IMR-90 (cell line): ENCODE results near the gene SLC25A17. TPM values are rescaled to one million over a fixed set of nuclear protein-coding genes. Genes with fewer than 3 reads are reported as not detected.

ENCODE experiments used
- ATAC-seq: fragments of 200-7000 bp; cut with Tn5 transposase; 2 replicates; pipeline ENCODE4 v1.9.1; 2020; ENCODE audit warnings: low read depth, mild to moderate bottlenecking, moderate library complexity
- BruUV-seq: library from RNA; stranded (reverse); fragments of 400-500 nt; replicated peaks from 2 replicates; lab custom pipeline; 2021; lab: Mats Ljungman, UMichigan
- CTCF ChIA-PET: fragments of 300-600 bp; formaldehyde crosslinking; extraction: SDS; loops from one replicate; lab custom pipeline; 2021; ENCODE audit warnings: antibody characterized with exemption; lab: Yijun Ruan, JAX
- POLR2A ChIA-PET: fragments of 300-600 bp; sonication (Branson Sonifier 250); formaldehyde crosslinking; loops from one replicate; lab custom pipeline; 2022; ENCODE audit warnings: antibody characterized with exemption; ENCODE audit not compliant: unreplicated experiment; lab: Charles Lee
- DNase-seq: peaks from one replicate; pipeline ENCODE4 v3.0.0; 2013
- H2AFZ ChIP-seq: replicated peaks from 2 replicates; pipeline ENCODE3; 2013; ENCODE audit warnings: low read length, mild to moderate bottlenecking; ENCODE audit not compliant: poor library complexity
- H2AK5ac ChIP-seq: 2 replicates; pipeline ENCODE4 v1.6.1; 2013; ENCODE audit warnings: low read depth, low read length, inconsistent platforms
- H2AK9ac ChIP-seq: replicated peaks from 2 replicates; pipeline ENCODE3; 2013; ENCODE audit warnings: mild to moderate bottlenecking, low read depth, low read length, moderate library complexity; ENCODE audit not compliant: poor library complexity
- H2BK120ac ChIP-seq: 2 replicates; pipeline ENCODE4 v1.6.1; 2013; ENCODE audit warnings: low read depth, low read length, inconsistent platforms
- H2BK15ac ChIP-seq: 3 replicates; pipeline ENCODE4 v1.6.1; 2013; ENCODE audit warnings: low read depth, low read length, inconsistent platforms
- H2BK20ac ChIP-seq: 2 replicates; pipeline ENCODE4 v1.6.1; 2013; ENCODE audit warnings: low read depth, mild to moderate bottlenecking, inconsistent platforms, low read length, moderate library complexity
- H2BK5ac ChIP-seq: 2 replicates; pipeline ENCODE4 v1.6.1; 2013; ENCODE audit warnings: mild to moderate bottlenecking, low read depth, low read length, inconsistent platforms; ENCODE audit not compliant: poor library complexity, severe bottlenecking
- H3K14ac ChIP-seq: replicated peaks from 2 replicates; pipeline ENCODE4 v1.6.1; 2013; ENCODE audit warnings: low read depth, low read length, inconsistent platforms
- H3K18ac ChIP-seq: 2 replicates; pipeline ENCODE4 v1.6.1; 2013; ENCODE audit warnings: low read depth, low read length, control low read depth
- H3K23ac ChIP-seq: 2 replicates; pipeline ENCODE4 v1.6.1; 2013; ENCODE audit warnings: low read depth, low read length, inconsistent platforms
- H3K27ac ChIP-seq: 2 replicates; pipeline ENCODE4 v1.5.1; 2013; ENCODE audit warnings: mild to moderate bottlenecking, control low read depth, low read length; ENCODE audit not compliant: insufficient read depth
- H3K27me3 ChIP-seq: 2 replicates; pipeline ENCODE4 v1.6.1; 2013; ENCODE audit warnings: low read length; ENCODE audit not compliant: control insufficient read depth, insufficient read depth
- H3K36me3 ChIP-seq: 2 replicates; pipeline ENCODE4 v1.6.1; 2013; ENCODE audit warnings: low read length, mixed read lengths; ENCODE audit not compliant: control insufficient read depth, insufficient read depth
- H3K4ac ChIP-seq: 2 replicates; pipeline ENCODE4 v1.6.1; 2013; ENCODE audit warnings: low read depth, low read length, inconsistent platforms
- H3K4me1 ChIP-seq: 2 replicates; pipeline ENCODE4 v1.6.1; 2013; ENCODE audit warnings: low read length, mixed read lengths; ENCODE audit not compliant: control insufficient read depth, insufficient read depth
- H3K4me2 ChIP-seq: 2 replicates; pipeline ENCODE4 v1.6.1; 2013; ENCODE audit warnings: low read depth, mild to moderate bottlenecking, control low read depth, low read length, moderate library complexity
- H3K4me3 ChIP-seq: 2 replicates; pipeline ENCODE4 v1.5.1; 2013; ENCODE audit warnings: low read depth, mild to moderate bottlenecking, control low read depth, low read length, moderate library complexity; ENCODE audit not compliant: insufficient read depth
- H3K56ac ChIP-seq: 2 replicates; pipeline ENCODE4 v1.6.1; 2013; ENCODE audit warnings: low read length, inconsistent platforms; ENCODE audit not compliant: insufficient read depth; ENCODE audit errors: extremely low read depth
- H3K79me1 ChIP-seq, 2 experiments: 2 replicates each; pipeline ENCODE4 v1.6.1; 2013; ENCODE audit warnings: low read length in 2 of 2, inconsistent platforms in 1 of 2, low read depth in 1 of 2
- H3K9ac ChIP-seq: 2 replicates; pipeline ENCODE4 v1.6.1; 2013; ENCODE audit warnings: low read depth, low read length, control low read depth
- H3K9me1 ChIP-seq: 2 replicates; pipeline ENCODE4 v1.6.1; 2013; ENCODE audit warnings: low read length, inconsistent platforms; ENCODE audit not compliant: insufficient read depth
- H3K9me3 ChIP-seq: 2 replicates; pipeline ENCODE4 v1.6.1; 2013; ENCODE audit warnings: low read length; ENCODE audit not compliant: control insufficient read depth, insufficient read depth
- H4K20me1 ChIP-seq: 2 replicates; pipeline ENCODE4 v1.6.1; 2013; ENCODE audit warnings: low read length, inconsistent platforms; ENCODE audit not compliant: insufficient read depth
- H4K5ac ChIP-seq: 2 replicates; pipeline ENCODE4 v1.6.1; 2013; ENCODE audit warnings: mild to moderate bottlenecking, low read depth, low read length, control low read depth
- H4K8ac ChIP-seq, 2 experiments: 2 replicates each; pipeline ENCODE4 v1.6.1; 2013; ENCODE audit warnings: low read depth in 2 of 2, low read length in 2 of 2, control low read depth in 1 of 2, inconsistent platforms in 1 of 2
- H4K91ac ChIP-seq: 2 replicates; pipeline ENCODE4 v1.6.1; 2013; ENCODE audit warnings: low read depth, low read length, inconsistent platforms; ENCODE audit not compliant: insufficient read depth
- CTCF ChIP-seq: conservative IDR thresholded peaks from 2 replicates; pipeline ENCODE4 v1.5.1; 2012; ENCODE audit warnings: mild to moderate bottlenecking, low read depth, low read length, improper control_type of control experiment
- WGBS, 2 experiments: methylation state at CpG; one replicate each; pipeline versions ENCODE4 v1.1.5 to v1.1.7; 2013; ENCODE audit warnings: missing lambda C conversion rate in 2 of 2; ENCODE audit not compliant: insufficient read length in 1 of 2; ENCODE audit errors: extremely low coverage in 2 of 2; 5-methylcytosine and 5-hydroxymethylcytosine counted together
- dilution Hi-C: fragments of 300-500 bp; cut with HindIII; formaldehyde crosslinking; loops from one replicate; pipeline ENCODE4 v1.14.3; 2018; ENCODE audit warnings: low sequenced_read_pairs; ENCODE audit not compliant: unreplicated experiment
- in situ Hi-C: fragments of 300-500 bp; cut with MboI; formaldehyde crosslinking; loops from 3 replicates; pipeline ENCODE4 v1.14.3; 2019; ENCODE audit warnings: low sequenced_read_pairs, inconsistent platforms, mixed read lengths
- intact Hi-C: fragments of 100-400 bp; cut with micrococcal nuclease; formaldehyde crosslinking; loops from 2 replicates; pipeline ENCODE4 v1.10.0; 2022
- polyA plus RNA-seq, 3 experiments: library from polyadenylated mRNA; depleted of rRNA; stranded (reverse); fragments of >200 nt; gene quantifications; 2 replicates each; pipeline ENCODE4 v1.2.3, GENCODE V29; 2012; ENCODE audit warnings: low replicate concordance in 1 of 3
- total RNA-seq: library from RNA; depleted of rRNA; stranded (reverse); fragments of >200 nt; gene quantifications from 2 replicates; pipeline ENCODE4 v1.2.3, GENCODE V29; 2012

The SLC25A17 gene
- total and polyA plus RNA-seq, 2 of the 4 experiments (the other 2 are of a cell fraction), result 19.6 to 36.0 TPM

DNA sequence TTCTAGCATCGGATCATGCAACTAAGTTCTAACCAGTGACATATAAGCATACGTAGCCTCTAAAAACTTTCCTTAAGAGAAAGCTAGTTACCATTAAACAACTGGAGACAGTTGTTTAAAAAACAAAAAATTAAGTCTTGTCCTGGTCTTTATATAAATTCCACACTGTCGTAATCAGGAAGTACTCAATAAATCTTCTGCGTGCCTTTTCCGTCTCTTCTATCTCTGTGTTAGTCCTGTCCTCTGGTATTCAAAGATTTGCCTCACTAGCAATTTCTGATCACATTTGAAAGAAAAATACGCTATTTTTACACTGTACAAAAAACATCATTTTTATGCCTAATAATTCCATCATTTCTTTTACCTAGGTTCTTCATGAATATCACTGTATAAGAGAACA, 10.0 kb upstream of the SLC25A17 start:
- H3K9me3 ChIP-seq, result no peaks in the 10 kb centered on the region
- no peak overlapping the region for H2AFZ ChIP-seq
- BruUV-seq, result no TSS peak
- no peak overlapping the region for H3K4ac ChIP-seq
- H2BK120ac ChIP-seq, result no peak overlapping the region
- H3K27ac ChIP-seq, result no peak overlapping the region
- no peak overlapping the region for H3K9ac ChIP-seq
- H4K20me1 ChIP-seq, result no peaks in the 10 kb centered on the region; the same call in 1 of the 2 replicates
- no peak overlapping the region for H4K5ac ChIP-seq
- dilution Hi-C loops, result no loop called here
- peaks cover 36% of the 10 kb centered on the region for H3K36me3 ChIP-seq
- CTCF ChIA-PET, result no interaction called here
- H4K91ac ChIP-seq, result no peak overlapping the region
- H4K8ac ChIP-seq, result no peak overlapping the region
- no peak overlapping the region for H2AK9ac ChIP-seq
- H3K23ac ChIP-seq, result no peak overlapping the region
- no peak for TF ChIP-seq CTCF
- H3K9me1 ChIP-seq, result no peaks in the 10 kb centered on the region; the same call in 1 of the 2 replicates
- no peak for ATAC-seq
- H3K56ac ChIP-seq, result no peak overlapping the region
- in situ Hi-C loops, result no loop called here
- H3K18ac ChIP-seq, result no peak overlapping the region
- intact Hi-C loops, result loop anchor here (10.0 kb wide), 1 partner anchor 326 kb away; no protein-coding TSS in a partner anchor
- no peak overlapping the region for H3K14ac ChIP-seq
- 84% methylated on average over 2 of the region's 6 CpGs; no CpG with 5 or more reads in 1 of the 2 experiments for WGBS, 2 experiments
- no peak overlapping the region for H2BK5ac ChIP-seq
- H2BK15ac ChIP-seq, result no peak overlapping the region; the same call in 2 of the 3 replicates
- H2AK5ac ChIP-seq, result no peak overlapping the region
- no peaks in the 10 kb centered on the region for H3K27me3 ChIP-seq
- no peaks in the 10 kb centered on the region for H3K4me1 ChIP-seq
- H3K4me2 ChIP-seq, result no peak overlapping the region
- no peak for DNase-seq
- POLR2A ChIA-PET, result no interaction called here
- peaks cover 3 to 12% of the 10 kb centered on the region in 2 experiments; a peak in 3 of 4 replicates for H3K79me1 ChIP-seq
- no peak overlapping the region for H3K4me3 ChIP-seq
- no peak overlapping the region for H2BK20ac ChIP-seq
